ENCODE results near the gene CPXM1.
"Not testable (repeated sequence)": the region's sequence is repeated elsewhere in the genome, so short reads cannot be mapped to it uniquely, and the experiment has no call there.

The CPXM1 gene

GRCh38 chr20:2807929-2808328 lies 7.5 kb upstream of the CPXM1 start:
- WGBS (ENCODE audit: insufficient coverage) = 100% methylated on average over 4 of the region's 9 CpGs
- H3K27ac ChIP-seq (ENCODE audit: insufficient read depth in 1 of 2, low read depth in 1 of 2, low read length in 2 of 2, poor library complexity in 1 of 2, severe bottlenecking in 2 of 2); POLR2A ChIA-PET; H3K9me3 ChIP-seq (ENCODE audit: control extremely low read depth in 1 of 5, control insufficient read depth in 4 of 5, insufficient read depth in 2 of 5, low read depth in 1 of 5, low read length in 4 of 5); H3K4me3 ChIP-seq (ENCODE audit: control insufficient read depth in 1 of 7, extremely low read depth in 1 of 7, insufficient read depth in 4 of 7, low read depth in 2 of 7, low read length in 6 of 7); H3K36me3 ChIP-seq (ENCODE audit: control insufficient read depth in 4 of 4, insufficient read depth in 4 of 4, low read length in 3 of 4); CTCF ChIA-PET; DNase-seq: not testable (repeated sequence)
- H3K27me3 ChIP-seq (replicated peaks in 2 of 5; ENCODE audit: control insufficient read depth in 4 of 5, insufficient read depth in 5 of 5, low read length in 4 of 5) = peaks cover 2 to 28% (median 12%) of the 10 kb centered on the region in 5 experiments
- H3K4me1 ChIP-seq (ENCODE audit: control extremely low read depth in 1 of 4, control insufficient read depth in 4 of 4, insufficient read depth in 4 of 4, low read length in 3 of 4) = peaks cover 0 to 11% (median 3%) of the 10 kb centered on the region in 4 experiments

DNA sequence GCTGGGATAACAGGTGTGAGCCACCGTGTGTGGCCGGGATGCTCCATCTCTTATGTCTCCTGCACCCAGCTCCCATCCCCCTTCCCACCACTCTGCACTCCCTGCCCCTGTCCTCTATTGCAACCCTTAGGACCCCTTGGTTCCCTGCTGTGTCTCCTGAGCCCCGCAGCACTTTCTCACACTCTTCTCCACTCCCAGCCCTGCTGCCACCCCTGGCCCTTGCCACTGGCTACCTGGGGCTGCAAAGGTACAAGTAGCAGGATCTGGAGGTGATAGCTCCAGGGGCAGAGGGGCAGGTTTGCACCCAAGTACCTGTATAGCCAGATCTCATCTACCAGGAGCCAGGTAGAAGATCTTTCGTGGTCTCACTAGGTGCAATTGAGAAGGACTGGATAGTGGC lies 6.6 kb upstream of the CPXM1 start:
- POLR2A ChIA-PET = no interaction called here
- no peak overlapping the region for H3K27ac ChIP-seq (ENCODE audit: insufficient read depth in 1 of 2, low read depth in 1 of 2, low read length in 2 of 2, poor library complexity in 1 of 2, severe bottlenecking in 2 of 2)
- H3K27me3 ChIP-seq (replicated peaks in 2 of 5; ENCODE audit: control insufficient read depth in 4 of 5, insufficient read depth in 5 of 5, low read length in 4 of 5) = peaks cover 2 to 28% (median 12%) of the 10 kb centered on the region in 5 experiments
- CTCF ChIA-PET = no interaction called here
- peaks cover 0 to 5% (median 0%) of the 10 kb centered on the region in 5 experiments for H3K9me3 ChIP-seq (ENCODE audit: control extremely low read depth in 1 of 5, control insufficient read depth in 4 of 5, insufficient read depth in 2 of 5, low read depth in 1 of 5, low read length in 4 of 5)
- no peak for DNase-seq
- H3K4me3 ChIP-seq (ENCODE audit: control insufficient read depth in 1 of 7, extremely low read depth in 1 of 7, insufficient read depth in 4 of 7, low read depth in 2 of 7, low read length in 6 of 7) = no peak overlapping the region
- H3K36me3 ChIP-seq (ENCODE audit: control insufficient read depth in 4 of 4, insufficient read depth in 4 of 4, low read length in 3 of 4) = no peaks in the 10 kb centered on the region
- peaks cover 0 to 14% (median 5%) of the 10 kb centered on the region in 4 experiments for H3K4me1 ChIP-seq (ENCODE audit: control extremely low read depth in 1 of 4, control insufficient read depth in 4 of 4, insufficient read depth in 4 of 4, low read length in 3 of 4)
- WGBS (ENCODE audit: insufficient coverage) = 100% methylated on average over 3 of the region's 4 CpGs

DNA sequence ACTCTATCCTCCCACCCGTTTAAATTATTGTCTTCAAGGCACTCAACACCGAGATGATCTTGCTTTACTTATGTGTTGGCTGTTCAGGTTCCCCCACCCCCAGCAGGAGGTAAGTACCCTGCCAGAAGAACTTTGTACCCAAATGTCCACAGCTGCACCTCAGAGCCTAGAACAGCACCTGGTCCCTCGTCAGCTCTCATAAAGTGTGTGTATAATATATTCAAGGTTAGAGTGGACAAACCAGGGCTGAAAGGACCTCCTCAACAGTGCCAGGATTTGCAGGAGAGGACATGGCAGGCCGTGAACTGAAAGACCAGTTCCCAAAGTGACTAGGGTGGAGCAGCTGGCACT lies 5.9 kb upstream of the CPXM1 start:
- peaks cover 2 to 28% (median 12%) of the 10 kb centered on the region in 5 experiments for H3K27me3 ChIP-seq (replicated peaks in 2 of 5; ENCODE audit: control insufficient read depth in 4 of 5, insufficient read depth in 5 of 5, low read length in 4 of 5)
- H3K36me3 ChIP-seq (ENCODE audit: control insufficient read depth in 4 of 4, insufficient read depth in 4 of 4, low read length in 3 of 4) = no peaks in the 10 kb centered on the region
- peaks cover 0 to 3% (median 0%) of the 10 kb centered on the region in 5 experiments for H3K9me3 ChIP-seq (ENCODE audit: control extremely low read depth in 1 of 5, control insufficient read depth in 4 of 5, insufficient read depth in 2 of 5, low read depth in 1 of 5, low read length in 4 of 5)
- H3K27ac ChIP-seq (ENCODE audit: insufficient read depth in 1 of 2, low read depth in 1 of 2, low read length in 2 of 2, poor library complexity in 1 of 2, severe bottlenecking in 2 of 2) = no peak overlapping the region
- ChIA-PET POLR2A (interaction anchor here (0.7 kb wide), 1 partner anchor 13 kb away, joined by 3 read pairs; no protein-coding TSS in a partner anchor), CTCF (no interaction called here)
- WGBS (ENCODE audit: insufficient coverage) = 98% methylated on average over 4 of the region's 4 CpGs
- H3K4me3 ChIP-seq (ENCODE audit: control insufficient read depth in 1 of 7, extremely low read depth in 1 of 7, insufficient read depth in 4 of 7, low read depth in 2 of 7, low read length in 6 of 7) = no peak overlapping the region
- H3K4me1 ChIP-seq (ENCODE audit: control extremely low read depth in 1 of 4, control insufficient read depth in 4 of 4, insufficient read depth in 4 of 4, low read length in 3 of 4) = peaks cover 0 to 21% (median 11%) of the 10 kb centered on the region in 4 experiments
- no peak for DNase-seq

DNA sequence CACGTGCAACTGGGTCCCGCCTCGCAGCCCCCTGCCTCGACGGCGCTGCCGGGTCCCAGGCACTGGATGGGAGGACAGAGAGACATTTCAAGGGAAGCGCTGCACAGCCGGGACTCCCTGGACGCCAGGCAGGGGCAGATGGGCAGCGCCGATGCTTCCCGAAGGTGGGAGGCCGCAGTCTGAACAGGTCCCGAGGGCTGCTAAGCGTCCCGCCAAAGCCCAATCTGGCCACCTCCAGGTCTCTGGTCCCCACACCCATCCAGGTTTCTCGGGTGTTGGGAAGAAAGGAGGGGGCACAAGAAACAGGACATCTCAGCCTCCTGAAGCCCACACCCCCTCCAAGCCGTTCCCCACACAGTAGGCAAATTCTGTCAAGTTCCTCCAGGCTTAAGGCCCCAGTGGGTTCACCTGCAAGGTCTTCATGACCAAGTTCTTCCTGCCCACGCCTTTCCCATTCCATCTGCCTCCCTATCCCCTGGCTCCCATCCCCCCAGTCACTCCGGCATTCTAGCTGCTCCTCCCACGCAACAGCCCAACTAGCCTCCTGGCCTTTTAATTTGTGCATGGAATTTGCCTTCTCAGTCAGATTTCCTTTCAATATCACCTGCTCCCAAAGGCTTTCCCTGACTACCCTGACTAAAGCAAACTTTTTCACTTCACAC lies 5.4 kb upstream of the CPXM1 start:
- H3K4me3 ChIP-seq (ENCODE audit: control insufficient read depth in 1 of 7, extremely low read depth in 1 of 7, insufficient read depth in 4 of 7, low read depth in 2 of 7, low read length in 6 of 7) = no peak overlapping the region
- H3K4me1 ChIP-seq (ENCODE audit: control extremely low read depth in 1 of 4, control insufficient read depth in 4 of 4, insufficient read depth in 4 of 4, low read length in 3 of 4) = peaks cover 0 to 26% (median 16%) of the 10 kb centered on the region in 4 experiments
- no peak overlapping the region for H3K27ac ChIP-seq (ENCODE audit: insufficient read depth in 1 of 2, low read depth in 1 of 2, low read length in 2 of 2, poor library complexity in 1 of 2, severe bottlenecking in 2 of 2)
- no peak for DNase-seq
- no peaks in the 10 kb centered on the region for H3K9me3 ChIP-seq (ENCODE audit: control extremely low read depth in 1 of 5, control insufficient read depth in 4 of 5, insufficient read depth in 2 of 5, low read depth in 1 of 5, low read length in 4 of 5)
- CTCF ChIA-PET = no interaction called here
- peaks cover 2 to 28% (median 12%) of the 10 kb centered on the region in 5 experiments for H3K27me3 ChIP-seq (replicated peaks in 2 of 5; ENCODE audit: control insufficient read depth in 4 of 5, insufficient read depth in 5 of 5, low read length in 4 of 5)
- H3K36me3 ChIP-seq (ENCODE audit: control insufficient read depth in 4 of 4, insufficient read depth in 4 of 4, low read length in 3 of 4) = no peaks in the 10 kb centered on the region
- WGBS (ENCODE audit: insufficient coverage) = 68% methylated on average over 20 of the region's 22 CpGs
- POLR2A ChIA-PET = interaction anchor here (0.6 to 0.7 kb wide), 2 partner anchors 12 to 95 kb away, joined by 3 read pairs; no protein-coding TSS in a partner anchor

GRCh38 chr20:2804852-2805688 lies 4.6 kb upstream of the CPXM1 start:
- CTCF ChIA-PET = interaction anchor here (1.3 kb wide), 1 partner anchor 54 kb away, joined by 3 read pairs; no protein-coding TSS in a partner anchor
- Histone ChIP-seq H3K27ac (ENCODE audit: insufficient read depth in 1 of 2, low read depth in 1 of 2, low read length in 2 of 2, poor library complexity in 1 of 2, severe bottlenecking in 2 of 2) (no peak overlapping the region), H3K36me3 (ENCODE audit: control insufficient read depth in 4 of 4, insufficient read depth in 4 of 4, low read length in 3 of 4) (no peaks in the 10 kb centered on the region), H3K4me1 (ENCODE audit: control extremely low read depth in 1 of 4, control insufficient read depth in 4 of 4, insufficient read depth in 4 of 4, low read length in 3 of 4) (peaks cover 0 to 28% (median 19%) of the 10 kb centered on the region in 4 experiments), H3K9me3 (ENCODE audit: control extremely low read depth in 1 of 5, control insufficient read depth in 4 of 5, insufficient read depth in 2 of 5, low read depth in 1 of 5, low read length in 4 of 5) (no peaks in the 10 kb centered on the region), H3K27me3 (replicated peaks in 2 of 5; ENCODE audit: control insufficient read depth in 4 of 5, insufficient read depth in 5 of 5, low read length in 4 of 5) (peaks cover 2 to 28% (median 12%) of the 10 kb centered on the region in 5 experiments), H3K4me3 (ENCODE audit: control insufficient read depth in 1 of 7, extremely low read depth in 1 of 7, insufficient read depth in 4 of 7, low read depth in 2 of 7, low read length in 6 of 7) (peak overlapping the region in 3 of 7 experiments; percentile 38 to 45 (median 43))
- 29% methylated on average over 31 of the region's 49 CpGs for WGBS (ENCODE audit: insufficient coverage)
- POLR2A ChIA-PET = interaction anchor here (0.6 kb wide), 1 partner anchor 94 kb away, joined by 3 read pairs; no protein-coding TSS in a partner anchor
- peak in 2 of 3 donors; percentile 59 to 63 for DNase-seq

DNA sequence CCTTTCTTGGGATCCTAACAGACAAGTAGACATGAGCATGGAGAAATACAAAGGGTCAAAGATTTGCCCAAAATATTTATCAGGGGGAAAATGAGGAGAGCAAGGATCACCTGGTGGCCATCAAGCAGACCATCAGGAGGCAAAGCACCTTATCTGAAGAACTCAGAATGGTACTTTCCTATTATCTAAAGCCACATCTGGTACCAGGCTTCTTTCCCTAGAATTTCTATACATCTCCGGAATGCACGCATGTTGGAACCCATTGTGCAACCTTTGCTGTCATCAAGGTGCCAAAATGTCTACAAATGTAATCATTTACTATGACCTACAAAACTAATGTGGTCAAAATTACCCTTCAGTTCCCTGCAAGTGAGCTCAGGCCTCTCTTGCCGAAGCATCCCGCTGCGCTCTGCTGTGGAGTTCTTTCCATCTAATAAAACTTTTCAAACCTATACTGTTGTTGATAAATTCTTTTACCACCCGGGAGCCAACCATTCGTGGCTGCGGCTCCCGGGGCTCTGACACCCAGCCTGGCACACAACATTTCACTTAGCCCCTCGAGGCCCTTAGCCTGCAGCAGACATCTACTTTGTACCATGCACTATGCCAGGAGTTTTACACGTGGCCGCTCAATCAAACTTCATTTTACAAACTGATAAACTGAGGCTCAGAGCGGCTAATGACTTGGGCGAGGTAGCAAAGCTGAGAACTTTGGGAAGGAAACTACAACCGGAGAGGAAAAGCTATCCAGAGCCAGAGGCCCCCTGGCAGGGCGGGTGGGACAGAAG lies 3.8 kb upstream of the CPXM1 start:
- ChIA-PET POLR2A (no interaction called here), CTCF (interaction anchor here (1.3 to 1.5 kb wide), 2 partner anchors 25 to 55 kb away, joined by 3 to 5 read pairs; no protein-coding TSS in a partner anchor)
- H3K4me3 ChIP-seq (ENCODE audit: control insufficient read depth in 1 of 7, extremely low read depth in 1 of 7, insufficient read depth in 4 of 7, low read depth in 2 of 7, low read length in 6 of 7) = peak overlapping the region in 1 of 7 experiments; percentile 45
- no peak overlapping the region for H3K27ac ChIP-seq (ENCODE audit: insufficient read depth in 1 of 2, low read depth in 1 of 2, low read length in 2 of 2, poor library complexity in 1 of 2, severe bottlenecking in 2 of 2)
- no peaks in the 10 kb centered on the region for H3K9me3 ChIP-seq (ENCODE audit: control extremely low read depth in 1 of 5, control insufficient read depth in 4 of 5, insufficient read depth in 2 of 5, low read depth in 1 of 5, low read length in 4 of 5)
- peaks cover 2 to 28% (median 12%) of the 10 kb centered on the region in 5 experiments for H3K27me3 ChIP-seq (replicated peaks in 2 of 5; ENCODE audit: control insufficient read depth in 4 of 5, insufficient read depth in 5 of 5, low read length in 4 of 5)
- H3K36me3 ChIP-seq (ENCODE audit: control insufficient read depth in 4 of 4, insufficient read depth in 4 of 4, low read length in 3 of 4) = no peaks in the 10 kb centered on the region
- WGBS (ENCODE audit: insufficient coverage) = 76% methylated on average over 12 of the region's 16 CpGs
- H3K4me1 ChIP-seq (ENCODE audit: control extremely low read depth in 1 of 4, control insufficient read depth in 4 of 4, insufficient read depth in 4 of 4, low read length in 3 of 4) = peaks cover 0 to 36% (median 27%) of the 10 kb centered on the region in 4 experiments
- DNase-seq = no peak

All from common myeloid progenitor, CD34-positive (primary cell).